Hepatocyte (in vitro differentiated cells): ENCODE results near the gene MYL7. TPM values are rescaled to one million over a fixed set of nuclear protein-coding genes. Genes with fewer than 3 reads are reported as not detected.

Experiments used
- DNase-seq: peaks from one replicate; pipeline ENCODE4 v3.0.0-alpha.2; 2016; ENCODE audit warnings: low spot score
- H2AFZ ChIP-seq: fragments of 200-600 bp; sonication (generic); 2 replicates; pipeline ENCODE4 v1.6.0; 2016; ENCODE audit warnings: antibody characterized with exemption, mild to moderate bottlenecking
- H3K27ac ChIP-seq: fragments of 200-600 bp; sonication (generic); 2 replicates; pipeline ENCODE4 v1.5.1; 2016; ENCODE audit warnings: mild to moderate bottlenecking
- H3K27me3 ChIP-seq: fragments of 200-600 bp; sonication (generic); 2 replicates; pipeline ENCODE4 v1.6.1; 2016
- H3K36me3 ChIP-seq: fragments of 200-600 bp; sonication (generic); replicated peaks from 2 replicates; pipeline ENCODE4 v1.5.1; 2016; ENCODE audit warnings: low read depth; ENCODE audit not compliant: insufficient read depth
- H3K4me1 ChIP-seq: fragments of 200-600 bp; sonication (generic); 2 replicates; pipeline ENCODE4 v1.5.1; 2016; ENCODE audit warnings: mild to moderate bottlenecking, moderate library complexity; ENCODE audit not compliant: insufficient read depth
- H3K4me2 ChIP-seq: fragments of 200-600 bp; sonication (generic); 2 replicates; pipeline ENCODE4 v1.6.0; 2016
- H3K4me3 ChIP-seq: fragments of 200-600 bp; sonication (generic); 2 replicates; pipeline ENCODE4 v1.5.1; 2016; ENCODE audit warnings: mild to moderate bottlenecking
- H3K79me2 ChIP-seq: fragments of 200-600 bp; sonication (generic); 2 replicates; pipeline ENCODE4 v1.6.0; 2017; ENCODE audit warnings: mild to moderate bottlenecking
- H3K9me2 ChIP-seq: fragments of 200-600 bp; sonication (generic); replicated peaks from 2 replicates; pipeline ENCODE4 v1.6.0; 2017; ENCODE audit warnings: mild to moderate bottlenecking; ENCODE audit not compliant: insufficient read depth
- H3K9me3 ChIP-seq: fragments of 200-600 bp; sonication (generic); 2 replicates; pipeline ENCODE4 v1.5.1; 2016; ENCODE audit warnings: low read depth, mild to moderate bottlenecking
- H4K20me1 ChIP-seq: fragments of 200-600 bp; sonication (generic); 2 replicates; pipeline ENCODE4 v1.6.0; 2016; ENCODE audit warnings: mild to moderate bottlenecking; ENCODE audit not compliant: insufficient read depth, poor library complexity, severe bottlenecking
- EZH2 ChIP-seq: fragments of 200-600 bp; sonication (generic); IDR thresholded peaks from 2 replicates; pipeline ENCODE4 v1.6.1; 2016; ENCODE audit warnings: antibody characterized with exemption, mild to moderate bottlenecking, borderline replicate concordance
- EZH2phosphoT487 ChIP-seq: fragments of 200-600 bp; sonication (generic); IDR thresholded peaks from one replicate; pipeline ENCODE4 v1.6.1; 2018; ENCODE audit warnings: antibody characterized with exemption, mild to moderate bottlenecking, low read depth, moderate library complexity; ENCODE audit not compliant: unreplicated experiment, severe bottlenecking
- WGBS: methylation state at CpG from one replicate; pipeline ENCODE4 v1.1.6; 2016; ENCODE audit warnings: low lambda C conversion rate; ENCODE audit errors: missing lambda C conversion rate; 5-methylcytosine and 5-hydroxymethylcytosine counted together
- polyA plus RNA-seq: library from polyadenylated mRNA; unstranded; fragments of >200 nt; fragmentation: Nextera tagmentation; extraction: Ambion mirVana; gene quantifications from 2 replicates; pipeline ENCODE4 v1.2.1, GENCODE V29; 2016
- small RNA-seq: library from RNA; depleted of rRNA; stranded (forward); fragments of <200 nt; gene quantifications from one replicate; pipeline ENCODE3, GENCODE V24; 2014
- total RNA-seq: library from RNA; depleted of rRNA; stranded (reverse); fragments of >200 nt; gene quantifications from 2 replicates; pipeline ENCODE4 v1.2.3, GENCODE V29; 2014
- TF ChIP-seq, protein P1 (sequence below): fragments of 200-600 bp; sonication (generic); IDR thresholded peaks from 2 replicates; pipeline ENCODE4 v1.5.1; 2016; ENCODE audit warnings: antibody characterized with exemption, mild to moderate bottlenecking; ENCODE audit not compliant: poor library complexity

The MYL7 gene
- total and polyA plus RNA-seq, 2 experiments from 2014 or later = 5.2 to 8.9 TPM

DNA sequence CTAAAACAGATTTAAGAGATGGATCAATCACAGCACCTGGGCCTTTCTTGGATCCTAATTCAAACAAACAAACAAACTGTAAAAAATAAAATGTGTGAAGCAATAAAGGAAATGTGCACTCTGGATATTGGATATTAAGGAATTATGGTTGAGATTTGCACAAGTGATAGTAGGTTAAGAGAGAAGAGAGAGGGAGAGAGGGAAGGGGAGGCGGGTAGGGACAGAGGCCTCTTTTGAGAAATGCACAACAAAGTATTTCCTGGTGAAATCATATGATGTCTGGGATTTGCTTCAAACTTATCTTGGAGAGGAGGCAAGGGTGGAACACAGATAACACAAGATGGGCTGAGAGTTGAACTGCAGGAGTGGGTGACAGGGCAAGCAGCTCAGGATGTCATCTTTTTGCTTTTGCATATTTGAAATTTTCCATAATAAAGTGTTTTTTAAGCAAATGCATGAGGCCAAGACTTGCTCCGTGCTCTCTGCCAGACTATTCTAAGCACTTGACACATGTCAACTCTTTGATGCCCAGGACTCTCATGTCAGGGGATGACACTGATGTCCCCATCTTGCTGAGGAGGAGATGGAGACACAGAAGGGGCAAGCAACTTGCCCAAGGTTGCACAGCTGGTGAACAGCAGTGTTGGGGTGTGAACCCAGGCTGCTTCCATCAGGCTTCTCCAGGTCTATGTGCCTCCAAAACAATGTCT is 46.1 kb downstream of the MYL7 start:
- WGBS = 47% methylated on average over 2 of the region's 2 CpGs
- Histone ChIP-seq H4K20me1 (no peaks in the 10 kb centered on the region), H3K4me3 (no peak overlapping the region), H3K9me3 (no peaks in the 10 kb centered on the region), H3K27ac (peak overlapping the region; percentile 44), H3K27me3 (no peaks in the 10 kb centered on the region), H3K79me2 (no peaks in the 10 kb centered on the region), H3K4me2 (no peak overlapping the region), H3K4me1 (peaks cover 5% of the 10 kb centered on the region), H3K9me2 (no peaks in the 10 kb centered on the region), H3K36me3 (no peaks in the 10 kb centered on the region), H2AFZ (no peak overlapping the region)
- DNase-seq = no peak
- TF ChIP-seq EZH2phosphoT487 (no peak), EZH2 (no peak)
- TF ChIP-seq, protein P1, sequence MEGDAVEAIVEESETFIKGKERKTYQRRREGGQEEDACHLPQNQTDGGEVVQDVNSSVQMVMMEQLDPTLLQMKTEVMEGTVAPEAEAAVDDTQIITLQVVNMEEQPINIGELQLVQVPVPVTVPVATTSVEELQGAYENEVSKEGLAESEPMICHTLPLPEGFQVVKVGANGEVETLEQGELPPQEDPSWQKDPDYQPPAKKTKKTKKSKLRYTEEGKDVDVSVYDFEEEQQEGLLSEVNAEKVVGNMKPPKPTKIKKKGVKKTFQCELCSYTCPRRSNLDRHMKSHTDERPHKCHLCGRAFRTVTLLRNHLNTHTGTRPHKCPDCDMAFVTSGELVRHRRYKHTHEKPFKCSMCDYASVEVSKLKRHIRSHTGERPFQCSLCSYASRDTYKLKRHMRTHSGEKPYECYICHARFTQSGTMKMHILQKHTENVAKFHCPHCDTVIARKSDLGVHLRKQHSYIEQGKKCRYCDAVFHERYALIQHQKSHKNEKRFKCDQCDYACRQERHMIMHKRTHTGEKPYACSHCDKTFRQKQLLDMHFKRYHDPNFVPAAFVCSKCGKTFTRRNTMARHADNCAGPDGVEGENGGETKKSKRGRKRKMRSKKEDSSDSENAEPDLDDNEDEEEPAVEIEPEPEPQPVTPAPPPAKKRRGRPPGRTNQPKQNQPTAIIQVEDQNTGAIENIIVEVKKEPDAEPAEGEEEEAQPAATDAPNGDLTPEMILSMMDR = no peak

DNA sequence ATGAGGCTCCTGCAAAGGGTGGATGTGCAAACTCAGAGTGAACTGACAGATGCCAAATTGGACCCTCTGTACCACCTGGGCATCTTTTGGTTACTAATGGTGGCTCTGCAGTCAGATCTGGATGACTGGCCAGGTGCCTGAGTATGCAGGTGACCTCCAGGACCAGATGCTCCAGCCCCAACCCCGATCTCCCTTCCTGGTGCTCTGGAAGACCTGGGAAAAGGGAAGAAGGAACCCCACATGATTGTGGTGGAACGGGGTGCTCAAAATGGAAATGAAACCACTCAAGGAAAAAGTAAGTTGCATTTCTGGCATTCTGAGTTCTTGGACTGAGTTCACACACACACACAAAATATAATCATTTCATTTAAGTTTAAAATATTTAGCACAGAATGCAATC is 46.8 kb downstream of the MYL7 start:
- no peaks in the 10 kb centered on the region for H3K9me2 ChIP-seq
- TF ChIP-seq, protein P1 = no peak
- TF ChIP-seq EZH2phosphoT487 (no peak), EZH2 (no peak)
- H2AFZ ChIP-seq = no peak overlapping the region
- no peaks in the 10 kb centered on the region for H3K36me3 ChIP-seq
- no peaks in the 10 kb centered on the region for H3K27me3 ChIP-seq
- H3K9me3 ChIP-seq = no peaks in the 10 kb centered on the region
- H3K4me1 ChIP-seq = peaks cover 5% of the 10 kb centered on the region
- H3K79me2 ChIP-seq = no peaks in the 10 kb centered on the region
- 70% methylated on average over 2 of the region's 2 CpGs for WGBS
- H3K27ac ChIP-seq = peak overlapping the region; percentile 44
- H4K20me1 ChIP-seq = no peaks in the 10 kb centered on the region
- H3K4me2 ChIP-seq = no peak overlapping the region
- no peak for DNase-seq
- no peak overlapping the region for H3K4me3 ChIP-seq

DNA sequence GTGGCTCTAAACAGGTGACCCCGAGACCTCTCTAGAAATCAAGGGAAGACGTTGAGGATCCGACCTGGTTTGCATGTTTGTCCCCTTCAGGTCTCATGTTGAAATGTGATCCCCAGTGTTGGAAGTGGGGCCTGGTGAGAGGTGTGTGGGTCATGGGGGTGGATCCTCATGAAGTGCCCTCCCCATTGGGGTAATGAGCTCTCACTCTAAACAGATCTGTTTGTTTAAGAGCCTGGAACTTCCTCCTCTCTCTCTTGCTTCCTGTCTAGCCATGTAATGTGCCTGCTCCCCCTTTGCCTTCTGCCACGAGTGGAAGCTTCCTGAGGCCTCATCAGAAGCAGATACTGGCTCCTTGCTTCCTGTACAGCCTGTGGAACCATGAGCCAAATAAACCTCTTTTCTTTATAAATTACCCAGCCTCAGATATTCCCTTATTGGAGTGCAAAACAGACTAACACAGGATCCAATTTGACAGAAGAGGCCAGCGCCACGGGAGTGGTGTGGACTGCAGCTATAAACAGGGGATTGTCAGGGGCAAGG is 48.0 kb downstream of the MYL7 start:
- Histone ChIP-seq H3K4me1 (peaks cover 8% of the 10 kb centered on the region), H3K79me2 (no peaks in the 10 kb centered on the region), H4K20me1 (no peaks in the 10 kb centered on the region), H2AFZ (no peak overlapping the region), H3K9me3 (no peaks in the 10 kb centered on the region), H3K36me3 (no peaks in the 10 kb centered on the region), H3K4me3 (no peak overlapping the region), H3K27ac (no peak overlapping the region), H3K9me2 (no peaks in the 10 kb centered on the region), H3K27me3 (no peaks in the 10 kb centered on the region), H3K4me2 (no peak overlapping the region)
- no peak for DNase-seq
- WGBS = 81% methylated on average over 6 of the region's 6 CpGs
- no peak for TF ChIP-seq EZH2
- TF ChIP-seq EZH2phosphoT487 = no peak
- TF ChIP-seq, protein P1 = no peak

Small RNA genes within 50 kb of the gene (small RNA-seq; reads per million reads assigned to genes)
- not detected for gene RNA5SP230

Other genes with a start within 250 kb of the MYL7 start
- gene URGCP, start 234.7 kb downstream of the MYL7 start, total RNA-seq = 24.9 and 28.7 TPM in 2 replicates
- gene URGCP, start 234.7 kb downstream of the MYL7 start, polyA plus RNA-seq = 21.7 and 31.9 TPM in 2 replicates
- 12.0 and 16.7 TPM in 2 replicates for gene UBE2D4, start 214.9 kb downstream of the MYL7 start, total RNA-seq
- gene UBE2D4, start 214.9 kb downstream of the MYL7 start, polyA plus RNA-seq = 11.7 and 22.7 TPM in 2 replicates
- not detected in 2 replicates for gene SPDYE1, start 143.4 kb downstream of the MYL7 start, total RNA-seq
- 0.51 and 0.99 TPM in 2 replicates for gene SPDYE1, start 143.4 kb downstream of the MYL7 start, polyA plus RNA-seq
- gene DBNL, start 96.6 kb downstream of the MYL7 start, total RNA-seq = 70.6 and 81.8 TPM in 2 replicates
- gene DBNL, start 96.6 kb downstream of the MYL7 start, polyA plus RNA-seq = 87.2 and 91.1 TPM in 2 replicates
- gene PGAM2, start 75.8 kb downstream of the MYL7 start, total RNA-seq = 0.73 TPM in 1 of 2 replicates, not detected in the other
- 0.66 TPM in 1 of 2 replicates, not detected in the other for gene PGAM2, start 75.8 kb downstream of the MYL7 start, polyA plus RNA-seq
- 15.5 and 22.3 TPM in 2 replicates for gene POLM, start 58.8 kb downstream of the MYL7 start, total RNA-seq
- gene POLM, start 58.8 kb downstream of the MYL7 start, polyA plus RNA-seq = 16.0 and 29.3 TPM in 2 replicates
- gene AEBP1, start 37.0 kb downstream of the MYL7 start, total RNA-seq = 12.8 and 26.7 TPM in 2 replicates
- gene AEBP1, start 37.0 kb downstream of the MYL7 start, polyA plus RNA-seq = 108 and 129 TPM in 2 replicates
- 59.9 and 68.1 TPM in 2 replicates for gene POLD2, start 17.8 kb downstream of the MYL7 start, total RNA-seq
- 110 and 120 TPM in 2 replicates for gene POLD2, start 17.8 kb downstream of the MYL7 start, polyA plus RNA-seq
- 0.72 and 2.5 TPM in 2 replicates for gene GCK, start 48.1 kb upstream of the MYL7 start, total RNA-seq
- gene GCK, start 48.1 kb upstream of the MYL7 start, polyA plus RNA-seq = 1.7 TPM in 2 replicates
- gene YKT6, start 59.6 kb upstream of the MYL7 start, total RNA-seq = 86.9 and 88.9 TPM in 2 replicates
- gene YKT6, start 59.6 kb upstream of the MYL7 start, polyA plus RNA-seq = 69.3 and 75.7 TPM in 2 replicates
- 0.37 TPM in 1 of 2 replicates, not detected in the other for gene CAMK2B, start 184.3 kb upstream of the MYL7 start, total RNA-seq
- gene CAMK2B, start 184.3 kb upstream of the MYL7 start, polyA plus RNA-seq = 1.7 TPM in 1 of 2 replicates, not detected in the other